SK-N-SH (cell line): ENCODE measurements around the gene TOR2A. TPM values are rescaled to one million over a fixed set of nuclear protein-coding genes. Genes with fewer than 3 reads are reported as not detected.

Experiments
- CTCF ChIA-PET: fragments of 300-600, 350-600 bp; formaldehyde crosslinking; extraction: SDS; loops from one replicate; lab custom pipeline; 2021; lab: Yijun Ruan, JAX
- POLR2A ChIA-PET: fragments of 350-600 bp; sonication (Branson Sonifier 250); formaldehyde crosslinking; extraction: SDS; loops from one replicate; lab custom pipeline; 2020; ENCODE audit warnings: antibody characterized with exemption, inconsistent platforms; lab: Yijun Ruan, JAX
- DNase-seq: peaks from one replicate; pipeline ENCODE4 v3.0.0; 2012
- H2AFZ ChIP-seq: fragments of 200-600 bp; sonication (generic); 2 replicates; pipeline ENCODE4 v1.8.1; 2016; ENCODE audit warnings: antibody characterized with exemption, mild to moderate bottlenecking, low read depth
- H3F3A ChIP-seq: fragments of 200-600 bp; sonication (generic); replicated peaks from 2 replicates; pipeline ENCODE3; 2016; ENCODE audit warnings: antibody characterized with exemption, mild to moderate bottlenecking; ENCODE audit not compliant: insufficient read depth
- H3K27ac ChIP-seq, 2 experiments: fragments of 200-500 bp in 1 of 2; fragments of 200-600 bp in 1 of 2; sonication (Bioruptor generic) in 1 of 2; sonication (generic), shearing (Covaris generic) in 1 of 2; 2 replicates each; pipeline versions ENCODE4 v1.5.1 to v1.6.1; 2014 to 2016; ENCODE audit warnings: low read depth in 2 of 2, inconsistent platforms in 1 of 2, low read length in 1 of 2, mild to moderate bottlenecking in 1 of 2, mixed read lengths in 1 of 2
- H3K27me3 ChIP-seq: fragments of 200-600 bp; sonication (generic), shearing (Covaris generic); 2 replicates; pipeline ENCODE4 v1.6.1; 2016; ENCODE audit warnings: mixed run types; ENCODE audit not compliant: insufficient read depth
- H3K36me3 ChIP-seq, 2 experiments: fragments of 200-500 bp in 1 of 2; fragments of 200-600 bp in 1 of 2; sonication (Bioruptor generic) in 1 of 2; sonication (generic) in 1 of 2; replicated peaks in 1 of 2; 2 replicates each; pipeline versions ENCODE3 to v1.5.1; 2014 to 2016; ENCODE audit warnings: low read length in 1 of 2, mild to moderate bottlenecking in 1 of 2; ENCODE audit not compliant: insufficient read depth in 2 of 2, control insufficient read depth in 1 of 2
- H3K4me1 ChIP-seq, 2 experiments: fragments of 200-500 bp in 1 of 2; fragments of 200-600 bp in 1 of 2; sonication (Bioruptor generic) in 1 of 2; sonication (generic), shearing (Covaris generic) in 1 of 2; 2 replicates each; pipeline versions ENCODE4 v1.5.1 to v1.6.1; 2014 to 2016; ENCODE audit warnings: low read depth in 1 of 2, low read length in 1 of 2, mixed run types in 1 of 2; ENCODE audit not compliant: insufficient read depth in 2 of 2, control insufficient read depth in 1 of 2
- H3K4me2 ChIP-seq: fragments of 200-600 bp; sonication (generic), shearing (Covaris generic); 2 replicates; pipeline ENCODE4 v1.6.1; 2017; ENCODE audit warnings: mixed run types
- H3K4me3 ChIP-seq, 2 experiments: fragments of 200-500 bp in 1 of 2; fragments of 200-600 bp in 1 of 2; sonication (Bioruptor generic) in 1 of 2; sonication (generic), shearing (Covaris generic) in 1 of 2; 2 replicates each; pipeline versions ENCODE4 v1.5.1 to v1.8.1; 2014 to 2016; ENCODE audit warnings: low read depth in 2 of 2, inconsistent platforms in 1 of 2, low read length in 1 of 2, mild to moderate bottlenecking in 1 of 2, mixed read lengths in 1 of 2, moderate library complexity in 1 of 2
- H3K79me2 ChIP-seq: fragments of 200-600 bp; sonication (generic); 2 replicates; pipeline ENCODE4 v1.8.1; 2017; ENCODE audit warnings: mild to moderate bottlenecking; ENCODE audit not compliant: insufficient read depth
- H3K9ac ChIP-seq: fragments of 200-600 bp; sonication (generic); 2 replicates; pipeline ENCODE4 v1.6.1; 2017; ENCODE audit warnings: mixed run types
- H3K9me2 ChIP-seq: fragments of 200-600 bp; sonication (generic); 2 replicates; pipeline ENCODE4 v1.6.1; 2017; ENCODE audit warnings: mixed run types
- H3K9me3 ChIP-seq: fragments of 200-600 bp; sonication (generic); 2 replicates; pipeline ENCODE4 v1.6.1; 2017; ENCODE audit warnings: mixed run types, mild to moderate bottlenecking, moderate library complexity
- H4K20me1 ChIP-seq: fragments of 200-600 bp; sonication (generic); 2 replicates; pipeline ENCODE4 v1.6.1; 2017; ENCODE audit warnings: mild to moderate bottlenecking, mixed run types; ENCODE audit not compliant: insufficient read depth
- CHD2 ChIP-seq: fragments of 150-350 bp; IDR thresholded peaks from 2 replicates; pipeline ENCODE4 v1.6.1; 2018; ENCODE audit warnings: low read length; ENCODE audit not compliant: partially characterized antibody
- ELF1 ChIP-seq: IDR thresholded peaks from 2 replicates; pipeline ENCODE4 v1.4.0; 2012
- EZH2phosphoT487 ChIP-seq: fragments of 200-600 bp; sonication (generic); IDR thresholded peaks from 2 replicates; pipeline ENCODE4 v1.6.1; 2017; ENCODE audit warnings: low read depth, mixed run types, mild to moderate bottlenecking, antibody characterized with exemption, moderate library complexity, borderline replicate concordance
- FOSL2 ChIP-seq: IDR thresholded peaks from 2 replicates; pipeline ENCODE4 v1.4.0; 2012; ENCODE audit warnings: low read depth, mild to moderate bottlenecking, moderate library complexity, borderline replicate concordance
- MEF2A ChIP-seq: IDR thresholded peaks from 2 replicates; pipeline ENCODE4 v1.4.0; 2012; ENCODE audit warnings: low read depth, borderline replicate concordance
- PBX3 ChIP-seq: IDR thresholded peaks from 2 replicates; pipeline ENCODE4; 2012
- RCOR1 ChIP-seq: fragments of 150-350 bp; IDR thresholded peaks from 2 replicates; pipeline ENCODE4 v1.6.1; 2017; ENCODE audit warnings: antibody characterized with exemption, low read length
- REST ChIP-seq: IDR thresholded peaks from 2 replicates; pipeline ENCODE4 v1.6.1; 2012; ENCODE audit warnings: mild to moderate bottlenecking, low read depth, low read length, moderate library complexity
- RFX5 ChIP-seq: IDR thresholded peaks from 2 replicates; pipeline ENCODE4 v1.6.1; 2012; ENCODE audit warnings: mild to moderate bottlenecking, improper control_type of control experiment, low read length
- SIN3A ChIP-seq: IDR thresholded peaks from 2 replicates; pipeline ENCODE4 v1.6.1; 2012; ENCODE audit warnings: low read depth, mild to moderate bottlenecking, low read length, moderate library complexity, borderline replicate concordance
- SMC3 ChIP-seq: IDR thresholded peaks from 2 replicates; pipeline ENCODE4 v1.6.1; 2012; ENCODE audit warnings: low read depth, low read length, improper control_type of control experiment
- TAF1 ChIP-seq: IDR thresholded peaks from 2 replicates; pipeline ENCODE4 v1.6.1; 2012; ENCODE audit warnings: low read depth, mild to moderate bottlenecking, low read length, moderate library complexity, borderline replicate concordance
- TEAD4 ChIP-seq: IDR thresholded peaks from 2 replicates; pipeline ENCODE4 v1.4.0; 2012; ENCODE audit warnings: mild to moderate bottlenecking, borderline replicate concordance; ENCODE audit not compliant: insufficient read depth
- USF1 ChIP-seq: IDR thresholded peaks from 2 replicates; pipeline ENCODE4 v1.4.0; 2012; ENCODE audit warnings: low read depth, borderline replicate concordance
- USF2 ChIP-seq: fragments of 150-350 bp; IDR thresholded peaks from 2 replicates; pipeline ENCODE4 v1.6.1; 2017; ENCODE audit warnings: antibody characterized with exemption, low read length, low read depth, borderline replicate concordance
- polyA plus RNA-seq, 3 experiments: library from polyadenylated mRNA; depleted of rRNA; stranded (reverse); fragments of >200 nt; gene quantifications; 2 replicates each; pipeline ENCODE4 v1.2.3, GENCODE V29; 2012

TOR2A gene
- polyA plus RNA-seq, 1 of the 3 experiments (the other 2 are of a cell fraction), result 17.2 TPM

GRCh38 chr9:127720865-127721227 lies 14.2 kb downstream of the TOR2A start:
- Histone ChIP-seq H3K27ac (no peak overlapping the region), H3K4me2 (no peak overlapping the region), H3K27me3 (no peaks in the 10 kb centered on the region), H3K4me3 (no peak overlapping the region), H3K79me2 (no peaks in the 10 kb centered on the region), H3F3A (peaks cover 3% of the 10 kb centered on the region), H3K9ac (no peak overlapping the region), H3K4me1 (peaks cover 0 to 15% of the 10 kb centered on the region in 2 experiments; a peak in 1 of 4 replicates), H2AFZ (no peak overlapping the region), H3K9me3 (no peaks in the 10 kb centered on the region), H3K9me2 (no peaks in the 10 kb centered on the region), H3K36me3 (no peaks in the 10 kb centered on the region), H4K20me1 (no peaks in the 10 kb centered on the region)
- DNase-seq, result no peak
- TF ChIP-seq REST (no peak), USF2 (no peak), PBX3 (no peak), MEF2A (no peak), SMC3 (no peak), TAF1 (no peak), FOSL2 (no peak), CHD2 (no peak), RCOR1 (no peak), RFX5 (no peak), SIN3A (no peak), EZH2phosphoT487 (no peak), ELF1 (no peak), TEAD4 (no peak), USF1 (no peak)
- ChIA-PET POLR2A (no interaction called here), CTCF (interaction anchor here (1.2 to 1.4 kb wide), 2 partner anchors 14 to 134 kb away, joined by 3 to 5 read pairs; partner anchors contain the start of gene TOR2A)
